Smooth muscle cell (in vitro differentiated cells): ENCODE results near the gene MST1R. TPM values are rescaled to one million over a fixed set of nuclear protein-coding genes. Genes with fewer than 3 reads are reported as not detected.
"Not testable (repeated sequence)": the region's sequence is repeated elsewhere in the genome, so short reads cannot be mapped to it uniquely, and the experiment has no call there.

Source experiments
- DNase-seq: peaks from one replicate; lab custom pipeline; 2025; ENCODE audit not compliant: unreplicated experiment; lab: John Stamatoyannopoulos, UW
- H2AFZ ChIP-seq: fragments of 200-600 bp; sonication (generic); 2 replicates; pipeline ENCODE4 v1.6.0; 2016; ENCODE audit warnings: antibody characterized with exemption, low read depth, mild to moderate bottlenecking
- H3F3A ChIP-seq: fragments of 200-600 bp; sonication (generic); 2 replicates; pipeline ENCODE4 v1.6.0; 2017; ENCODE audit warnings: antibody characterized with exemption, low read depth
- H3K27ac ChIP-seq: fragments of 200-600 bp; sonication (generic); 2 replicates; pipeline ENCODE4 v1.5.1; 2016; ENCODE audit warnings: low read depth, mild to moderate bottlenecking
- H3K27me3 ChIP-seq: fragments of 200-600 bp; sonication (generic); 2 replicates; pipeline ENCODE4 v1.6.1; 2016; ENCODE audit warnings: low read depth, mild to moderate bottlenecking
- H3K36me3 ChIP-seq: fragments of 200-600 bp; sonication (generic); 2 replicates; pipeline ENCODE4 v1.5.1; 2016; ENCODE audit warnings: low read depth
- H3K4me1 ChIP-seq: fragments of 200-600 bp; sonication (generic); 2 replicates; pipeline ENCODE4 v1.5.1; 2016; ENCODE audit warnings: low read depth
- H3K4me2 ChIP-seq: fragments of 200-600 bp; sonication (generic); 2 replicates; pipeline ENCODE4 v1.6.0; 2016; ENCODE audit warnings: mild to moderate bottlenecking
- H3K4me3 ChIP-seq: fragments of 200-600 bp; sonication (generic); 2 replicates; pipeline ENCODE4 v1.5.1; 2016; ENCODE audit warnings: mild to moderate bottlenecking
- H3K79me2 ChIP-seq: fragments of 200-600 bp; sonication (generic); 2 replicates; pipeline ENCODE4 v1.6.0; 2016; ENCODE audit warnings: low read depth, mild to moderate bottlenecking
- H3K9ac ChIP-seq: fragments of 200-600 bp; sonication (generic); 2 replicates; pipeline ENCODE4 v1.6.0; 2016; ENCODE audit warnings: low read depth
- H3K9me3 ChIP-seq: fragments of 200-600 bp; sonication (generic); replicated peaks from 2 replicates; pipeline ENCODE4 v1.5.1; 2016; ENCODE audit warnings: low read depth
- H4K20me1 ChIP-seq: fragments of 200-600 bp; sonication (generic); 2 replicates; pipeline ENCODE4 v1.6.0; 2016; ENCODE audit warnings: low read depth
- CTCF ChIP-seq: fragments of 200-600 bp; sonication (generic); IDR thresholded peaks from 2 replicates; pipeline ENCODE4 v1.5.1; 2017; ENCODE audit warnings: borderline replicate concordance, mild to moderate bottlenecking, antibody characterized with exemption; ENCODE audit not compliant: insufficient read depth, poor library complexity, severe bottlenecking
- whole genome bisulfite sequencing: methylation state at CpG from one replicate; pipeline ENCODE4 v1.1.7; 2016; ENCODE audit warnings: low lambda C conversion rate; 5-methylcytosine and 5-hydroxymethylcytosine counted together
- polyA plus RNA-seq: library from polyadenylated mRNA; unstranded; fragments of >200 nt; fragmentation: Nextera tagmentation; extraction: Ambion mirVana; gene quantifications from 2 replicates; pipeline ENCODE4 v1.2.1, GENCODE V29; 2016
- total RNA-seq: library from RNA; depleted of rRNA; stranded (reverse); fragments of >200 nt; gene quantifications from 2 replicates; pipeline ENCODE4 v1.2.3, GENCODE V29; 2014

Gene MST1R
- total and polyA plus RNA-seq, 2 experiments from 2014 or later: 0.59 to 0.63 TPM

GRCh38 chr3:49940667-49941249, 37.1 kb upstream of the MST1R start:
- no peak for TF ChIP-seq CTCF
- DNase-seq: no peak

GRCh38 chr3:49939858-49940666, 36.4 kb upstream of the MST1R start, which contains the start of gene RBM6:
TSS of gene RBM6 (plus strand) at chr3:49940150. CDS start at chr3:49962642, 22,492 bp downstream.
- H3K4me3 ChIP-seq: peak within 1 kb of the TSS; percentile 70
- no peaks in the 10 kb centered on the region for H3K4me1 ChIP-seq
- peaks cover 46% of the 10 kb centered on the region for H3K79me2 ChIP-seq
- DNase-seq: peak; percentile 84
- peak within 1 kb of the TSS; percentile 92 for H3K27ac ChIP-seq
- no peaks in the 10 kb centered on the region for H3K27me3 ChIP-seq
- H3K9me3 ChIP-seq: no peaks in the 10 kb centered on the region
- H4K20me1 ChIP-seq: peaks cover 42% of the 10 kb centered on the region
- 2% methylated on average over 58 of the region's 74 CpGs for WGBS
- no peak for TF ChIP-seq CTCF
- H3K4me2 ChIP-seq: peak within 1 kb of the TSS; percentile 82
- peak within 1 kb of the TSS; percentile 87 for H2AFZ ChIP-seq
- peak within 1 kb of the TSS; percentile 88 for H3K9ac ChIP-seq
- no peaks in the 10 kb centered on the region for H3F3A ChIP-seq
- H3K36me3 ChIP-seq: no peaks in the 10 kb centered on the region

More at GRCh38 chr3:49940667-49941249, 37.1 kb upstream of the MST1R start:
- Histone ChIP-seq H3K4me3 (peak overlapping the region; percentile 70), H3K27ac (peak overlapping the region; percentile 92), H3K79me2 (peaks cover 53% of the 10 kb centered on the region), H4K20me1 (peaks cover 49% of the 10 kb centered on the region), H3K4me2 (peak overlapping the region; percentile 82), H3K36me3 (no peaks in the 10 kb centered on the region), H2AFZ (peak overlapping the region; percentile 80), H3K4me1 (no peaks in the 10 kb centered on the region), H3K9ac (peak overlapping the region; percentile 88), H3F3A (no peaks in the 10 kb centered on the region), H3K9me3 (no peaks in the 10 kb centered on the region), H3K27me3 (no peaks in the 10 kb centered on the region)
- 12% methylated on average over 23 of the region's 23 CpGs for WGBS

GRCh38 chr3:49937090-49937489, 33.4 kb upstream of the MST1R start:
- Histone ChIP-seq H3K27ac (no peak overlapping the region), H3K9me3 (no peaks in the 10 kb centered on the region), H4K20me1 (peaks cover 12% of the 10 kb centered on the region), H3K4me2 (no peak overlapping the region), H3K79me2 (peaks cover 16% of the 10 kb centered on the region), H3K27me3 (no peaks in the 10 kb centered on the region), H3F3A (no peaks in the 10 kb centered on the region), H3K4me3 (no peak overlapping the region), H3K36me3 (no peaks in the 10 kb centered on the region), H3K9ac (no peak overlapping the region), H2AFZ (no peak overlapping the region), H3K4me1 (no peaks in the 10 kb centered on the region)
- TF ChIP-seq CTCF: no peak
- WGBS: 83% methylated on average over 3 of the region's 3 CpGs
- no peak for DNase-seq

GRCh38 chr3:49932281-49932680, 28.6 kb upstream of the MST1R start:
- not testable (repeated sequence) for DNase-seq, H3F3A ChIP-seq, H3K9ac ChIP-seq, H3K27me3 ChIP-seq, H4K20me1 ChIP-seq, H3K79me2 ChIP-seq, H3K4me2 ChIP-seq, H2AFZ ChIP-seq, H3K4me3 ChIP-seq, H3K36me3 ChIP-seq, H3K9me3 ChIP-seq, H3K27ac ChIP-seq
- 95% methylated on average over 15 of the region's 15 CpGs for WGBS
- H3K4me1 ChIP-seq: peaks cover 14% of the 10 kb centered on the region
